GM19452 (cell line): ENCODE results near the gene LYPD3.
"Not testable (repeated sequence)": the region's sequence is repeated elsewhere in the genome, so short reads cannot be mapped to it uniquely, and the experiment has no call there.

Experiments
- ATAC-seq: cut with Tn5 transposase; IDR thresholded peaks from one replicate; pipeline ENCODE4 v1.9.1; 2021; ENCODE audit not compliant: unreplicated experiment

Gene LYPD3

GRCh38 chr19:43437284-43437683 is 28.1 kb downstream of the LYPD3 start:
- not testable (repeated sequence) for ATAC-seq

GRCh38 chr19:43435775-43436174 is 29.6 kb downstream of the LYPD3 start:
- ATAC-seq: no peak

- ATAC-seq: no peak
These were observed 31.7 kb downstream of the LYPD3 start for GRCh38 chr19:43433689-43434088.

GRCh38 chr19:43433358-43433673 is 32.1 kb downstream of the LYPD3 start:
- no peak for ATAC-seq

GRCh38 chr19:43430976-43431375 is 34.4 kb downstream of the LYPD3 start:
- no peak for ATAC-seq

- ATAC-seq: no peak
These were observed 35.2 kb downstream of the LYPD3 start for GRCh38 chr19:43430142-43430710.

GRCh38 chr19:43429395-43429794 is 36.0 kb downstream of the LYPD3 start:
- ATAC-seq: no peak

- ATAC-seq: no peak
These were observed 39.6 kb downstream of the LYPD3 start for GRCh38 chr19:43425567-43426392.

GRCh38 chr19:43423779-43424178 is 41.6 kb downstream of the LYPD3 start:
- ATAC-seq: no peak

- no peak for ATAC-seq
These were observed 42.7 kb downstream of the LYPD3 start for GRCh38 chr19:43422689-43423066.

- ATAC-seq: no peak
These were observed 43.3 kb downstream of the LYPD3 start for GRCh38 chr19:43422000-43422688.

- ATAC-seq: no peak
These were observed 44.5 kb downstream of the LYPD3 start for GRCh38 chr19:43420954-43421353.

- no peak for ATAC-seq
These were observed 48.3 kb downstream of the LYPD3 start for GRCh38 chr19:43416951-43417623.

- no peak for ATAC-seq
These were observed 50.9 kb downstream of the LYPD3 start, which contains the start of gene TEX101 for GRCh38 chr19:43414554-43414953. Gene TEX101, plus strand, starts transcription at chr19:43414890. Its CDS starts 1,030 bp downstream, at chr19:43415920.

GRCh38 chr19:43412441-43412840 is 53.0 kb downstream of the LYPD3 start:
- ATAC-seq: no peak
